ENCODE measurements around the gene DIRAS1. TPM values are rescaled to one million over a fixed set of nuclear protein-coding genes. Genes with fewer than 3 reads are reported as not detected.

The DIRAS1 gene
- total RNA-seq: 1 to 10 TPM in 3 of 4 donors, under 1 TPM in 1; 0.32 to 4.8 (median 2.8) TPM

GRCh38 chr19:2720777-2721569 lies at the start of gene DIRAS1:
TSS of gene DIRAS1 (minus strand) at chr19:2721372. CDS start at chr19:2717806, 3,566 bp downstream.
- TF ChIP-seq CTCF (IDR thresholded peaks at IDR 0.05): no peak
- DNase-seq (ENCODE audit: low spot score): no peak
- ATAC-seq (ENCODE audit: low FRiP score): no peak

- DNase-seq (ENCODE audit: low spot score) (no peak), ATAC-seq (ENCODE audit: low FRiP score) (no peak)
- TF ChIP-seq CTCF (IDR thresholded peaks at IDR 0.05): no peak
Observed at GRCh38 chr19:2770055-2771013, 49.2 kb upstream of the DIRAS1 start.

GRCh38 chr19:2769218-2769617 lies 48.0 kb upstream of the DIRAS1 start:
- TF ChIP-seq CTCF (IDR thresholded peaks at IDR 0.05): no peak

GRCh38 chr19:2768365-2769132 lies 47.4 kb upstream of the DIRAS1 start:
- no peak for ATAC-seq (ENCODE audit: low FRiP score)
- no peak for DNase-seq (ENCODE audit: low spot score)
- no peak for TF ChIP-seq CTCF (IDR thresholded peaks at IDR 0.05)

More at GRCh38 chr19:2769218-2769617, 48.0 kb upstream of the DIRAS1 start:
- ATAC-seq (ENCODE audit: low FRiP score) (peak; percentile 23), DNase-seq (ENCODE audit: low spot score) (no peak)

- TF ChIP-seq CTCF (IDR thresholded peaks at IDR 0.05): no peak
- no peak for DNase-seq (ENCODE audit: low spot score)
- ATAC-seq (ENCODE audit: low FRiP score): no peak
Observed at GRCh38 chr19:2767688-2768087, 46.5 kb upstream of the DIRAS1 start.

- DNase-seq (ENCODE audit: low spot score): no peak
- ATAC-seq (ENCODE audit: low FRiP score): no peak
- no peak for TF ChIP-seq CTCF (IDR thresholded peaks at IDR 0.05)
Observed at GRCh38 chr19:2766594-2767372, 45.6 kb upstream of the DIRAS1 start.
